IMR-90 (cell line): ENCODE data around the gene PIGM. TPM values are rescaled to one million over a fixed set of nuclear protein-coding genes. Genes with fewer than 3 reads are reported as not detected.

Experiments
- ATAC-seq: fragments of 200-7000 bp; cut with Tn5 transposase; 2 replicates; pipeline ENCODE4 v1.9.1; 2020; ENCODE audit warnings: low read depth, mild to moderate bottlenecking, moderate library complexity
- BruUV-seq: library from RNA; stranded (reverse); fragments of 400-500 nt; replicated peaks from 2 replicates; lab custom pipeline; 2021; lab: Mats Ljungman, UMichigan
- CTCF ChIA-PET: fragments of 300-600 bp; formaldehyde crosslinking; extraction: SDS; loops from one replicate; lab custom pipeline; 2021; ENCODE audit warnings: antibody characterized with exemption; lab: Yijun Ruan, JAX
- POLR2A ChIA-PET: fragments of 300-600 bp; sonication (Branson Sonifier 250); formaldehyde crosslinking; loops from one replicate; lab custom pipeline; 2022; ENCODE audit warnings: antibody characterized with exemption; ENCODE audit not compliant: unreplicated experiment; lab: Charles Lee
- DNase-seq: peaks from one replicate; pipeline ENCODE4 v3.0.0; 2013
- H2AFZ ChIP-seq: replicated peaks from 2 replicates; pipeline ENCODE3; 2013; ENCODE audit warnings: low read length, mild to moderate bottlenecking; ENCODE audit not compliant: poor library complexity
- H2AK5ac ChIP-seq: 2 replicates; pipeline ENCODE4 v1.6.1; 2013; ENCODE audit warnings: low read depth, low read length, inconsistent platforms
- H2AK9ac ChIP-seq: replicated peaks from 2 replicates; pipeline ENCODE3; 2013; ENCODE audit warnings: mild to moderate bottlenecking, low read depth, low read length, moderate library complexity; ENCODE audit not compliant: poor library complexity
- H2BK120ac ChIP-seq: 2 replicates; pipeline ENCODE4 v1.6.1; 2013; ENCODE audit warnings: low read depth, low read length, inconsistent platforms
- H2BK15ac ChIP-seq: 3 replicates; pipeline ENCODE4 v1.6.1; 2013; ENCODE audit warnings: low read depth, low read length, inconsistent platforms
- H2BK20ac ChIP-seq: 2 replicates; pipeline ENCODE4 v1.6.1; 2013; ENCODE audit warnings: low read depth, mild to moderate bottlenecking, inconsistent platforms, low read length, moderate library complexity
- H2BK5ac ChIP-seq: 2 replicates; pipeline ENCODE4 v1.6.1; 2013; ENCODE audit warnings: mild to moderate bottlenecking, low read depth, low read length, inconsistent platforms; ENCODE audit not compliant: poor library complexity, severe bottlenecking
- H3K14ac ChIP-seq: replicated peaks from 2 replicates; pipeline ENCODE4 v1.6.1; 2013; ENCODE audit warnings: low read depth, low read length, inconsistent platforms
- H3K18ac ChIP-seq: 2 replicates; pipeline ENCODE4 v1.6.1; 2013; ENCODE audit warnings: low read depth, low read length, control low read depth
- H3K23ac ChIP-seq: 2 replicates; pipeline ENCODE4 v1.6.1; 2013; ENCODE audit warnings: low read depth, low read length, inconsistent platforms
- H3K27ac ChIP-seq: 2 replicates; pipeline ENCODE4 v1.5.1; 2013; ENCODE audit warnings: mild to moderate bottlenecking, control low read depth, low read length; ENCODE audit not compliant: insufficient read depth
- H3K27me3 ChIP-seq: 2 replicates; pipeline ENCODE4 v1.6.1; 2013; ENCODE audit warnings: low read length; ENCODE audit not compliant: control insufficient read depth, insufficient read depth
- H3K36me3 ChIP-seq: 2 replicates; pipeline ENCODE4 v1.6.1; 2013; ENCODE audit warnings: low read length, mixed read lengths; ENCODE audit not compliant: control insufficient read depth, insufficient read depth
- H3K4ac ChIP-seq: 2 replicates; pipeline ENCODE4 v1.6.1; 2013; ENCODE audit warnings: low read depth, low read length, inconsistent platforms
- H3K4me1 ChIP-seq: 2 replicates; pipeline ENCODE4 v1.6.1; 2013; ENCODE audit warnings: low read length, mixed read lengths; ENCODE audit not compliant: control insufficient read depth, insufficient read depth
- H3K4me2 ChIP-seq: 2 replicates; pipeline ENCODE4 v1.6.1; 2013; ENCODE audit warnings: low read depth, mild to moderate bottlenecking, control low read depth, low read length, moderate library complexity
- H3K4me3 ChIP-seq: 2 replicates; pipeline ENCODE4 v1.5.1; 2013; ENCODE audit warnings: low read depth, mild to moderate bottlenecking, control low read depth, low read length, moderate library complexity; ENCODE audit not compliant: insufficient read depth
- H3K56ac ChIP-seq: 2 replicates; pipeline ENCODE4 v1.6.1; 2013; ENCODE audit warnings: low read length, inconsistent platforms; ENCODE audit not compliant: insufficient read depth; ENCODE audit errors: extremely low read depth
- H3K79me1 ChIP-seq, 2 experiments: 2 replicates each; pipeline ENCODE4 v1.6.1; 2013; ENCODE audit warnings: low read length in 2 of 2, inconsistent platforms in 1 of 2, low read depth in 1 of 2
- H3K9ac ChIP-seq: 2 replicates; pipeline ENCODE4 v1.6.1; 2013; ENCODE audit warnings: low read depth, low read length, control low read depth
- H3K9me1 ChIP-seq: 2 replicates; pipeline ENCODE4 v1.6.1; 2013; ENCODE audit warnings: low read length, inconsistent platforms; ENCODE audit not compliant: insufficient read depth
- H3K9me3 ChIP-seq: 2 replicates; pipeline ENCODE4 v1.6.1; 2013; ENCODE audit warnings: low read length; ENCODE audit not compliant: control insufficient read depth, insufficient read depth
- H4K20me1 ChIP-seq: 2 replicates; pipeline ENCODE4 v1.6.1; 2013; ENCODE audit warnings: low read length, inconsistent platforms; ENCODE audit not compliant: insufficient read depth
- H4K5ac ChIP-seq: 2 replicates; pipeline ENCODE4 v1.6.1; 2013; ENCODE audit warnings: mild to moderate bottlenecking, low read depth, low read length, control low read depth
- H4K8ac ChIP-seq, 2 experiments: 2 replicates each; pipeline ENCODE4 v1.6.1; 2013; ENCODE audit warnings: low read depth in 2 of 2, low read length in 2 of 2, control low read depth in 1 of 2, inconsistent platforms in 1 of 2
- H4K91ac ChIP-seq: 2 replicates; pipeline ENCODE4 v1.6.1; 2013; ENCODE audit warnings: low read depth, low read length, inconsistent platforms; ENCODE audit not compliant: insufficient read depth
- CEBPB ChIP-seq: IDR thresholded peaks from 2 replicates; pipeline ENCODE4 v1.6.1; 2012; ENCODE audit warnings: low read depth, low read length, improper control_type of control experiment
- ELK1 ChIP-seq: fragments of 150-350 bp; IDR thresholded peaks from 2 replicates; pipeline ENCODE4 v1.6.1; 2016; ENCODE audit warnings: low read depth, mild to moderate bottlenecking, low read length, moderate library complexity, borderline replicate concordance
- FOS ChIP-seq: fragments of 150-350 bp; IDR thresholded peaks from 2 replicates; pipeline ENCODE4 v1.6.1; 2016; ENCODE audit warnings: low read depth, low read length
- MAFK ChIP-seq: IDR thresholded peaks from 2 replicates; pipeline ENCODE4 v1.6.1; 2012; ENCODE audit warnings: low read depth, low read length, improper control_type of control experiment
- RCOR1 ChIP-seq: IDR thresholded peaks from 2 replicates; pipeline ENCODE4 v1.6.1; 2012; ENCODE audit warnings: mild to moderate bottlenecking, low read length, improper control_type of control experiment; ENCODE audit not compliant: insufficient replicate concordance
- USF2 ChIP-seq: fragments of 150-350 bp; IDR thresholded peaks from 2 replicates; pipeline ENCODE4 v1.6.1; 2017; ENCODE audit warnings: mild to moderate bottlenecking, antibody characterized with exemption, low read length, low read depth
- WGBS, 2 experiments: methylation state at CpG; one replicate each; pipeline versions ENCODE4 v1.1.5 to v1.1.7; 2013; ENCODE audit warnings: missing lambda C conversion rate in 2 of 2; ENCODE audit not compliant: insufficient read length in 1 of 2; ENCODE audit errors: extremely low coverage in 2 of 2; 5-methylcytosine and 5-hydroxymethylcytosine counted together
- dilution Hi-C: fragments of 300-500 bp; cut with HindIII; formaldehyde crosslinking; loops from one replicate; pipeline ENCODE4 v1.14.3; 2018; ENCODE audit warnings: low sequenced_read_pairs; ENCODE audit not compliant: unreplicated experiment
- in situ Hi-C: fragments of 300-500 bp; cut with MboI; formaldehyde crosslinking; loops from 3 replicates; pipeline ENCODE4 v1.14.3; 2019; ENCODE audit warnings: low sequenced_read_pairs, inconsistent platforms, mixed read lengths
- intact Hi-C: fragments of 100-400 bp; cut with micrococcal nuclease; formaldehyde crosslinking; loops from 2 replicates; pipeline ENCODE4 v1.10.0; 2022
- polyA plus RNA-seq, 3 experiments: library from polyadenylated mRNA; depleted of rRNA; stranded (reverse); fragments of >200 nt; gene quantifications; 2 replicates each; pipeline ENCODE4 v1.2.3, GENCODE V29; 2012; ENCODE audit warnings: low replicate concordance in 1 of 3
- total RNA-seq: library from RNA; depleted of rRNA; stranded (reverse); fragments of >200 nt; gene quantifications from 2 replicates; pipeline ENCODE4 v1.2.3, GENCODE V29; 2012

Gene PIGM
- total and polyA plus RNA-seq, 2 of the 4 experiments (the other 2 are of a cell fraction): 2.9 TPM

DNA sequence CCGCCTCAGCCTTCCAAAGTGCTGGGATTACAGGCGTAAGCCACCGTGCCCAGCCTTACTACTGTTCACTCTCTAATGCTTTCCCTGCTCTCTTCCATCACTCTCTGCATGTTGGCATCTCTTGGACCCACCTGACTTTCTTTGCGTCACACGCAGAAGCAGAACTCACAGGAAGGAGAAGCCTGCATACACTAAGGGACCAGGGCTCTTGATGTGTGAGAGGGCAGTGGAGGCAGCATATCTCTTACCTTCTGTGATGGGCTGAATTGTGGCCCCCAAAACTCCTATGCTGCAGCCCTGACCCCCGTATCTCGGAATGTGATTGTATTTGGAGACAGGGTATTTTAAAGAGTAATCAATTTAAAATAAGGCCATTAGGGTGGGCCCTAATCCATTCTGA lies 51.0 kb downstream of the PIGM start:
- Histone ChIP-seq H3K36me3 (no peaks in the 10 kb centered on the region; the same call in 1 of the 2 replicates), H3K9me3 (no peaks in the 10 kb centered on the region), H3K79me1 (no peaks in the 10 kb centered on the region), H3K4me2 (no peak overlapping the region), H2AK9ac (no peak overlapping the region), H3K56ac (no peak overlapping the region), H3K4ac (no peak overlapping the region), H2AK5ac (no peak overlapping the region), H3K9me1 (no peaks in the 10 kb centered on the region), H4K5ac (no peak overlapping the region), H2BK20ac (no peak overlapping the region), H4K20me1 (no peaks in the 10 kb centered on the region), H2BK5ac (no peak overlapping the region), H3K4me1 (peaks cover 8% of the 10 kb centered on the region; the same call in 1 of the 2 replicates), H2BK15ac (no peak overlapping the region), H2BK120ac (no peak overlapping the region), H3K27me3 (peaks cover 21% of the 10 kb centered on the region), H3K23ac (no peak overlapping the region), H3K14ac (no peak overlapping the region), H4K91ac (no peak overlapping the region), H3K4me3 (no peak overlapping the region), H3K9ac (no peak overlapping the region), H3K27ac (no peak overlapping the region), H4K8ac (no peak overlapping the region), H2AFZ (no peak overlapping the region), H3K18ac (no peak overlapping the region)
- intact Hi-C loops: no loop called here
- no peak for DNase-seq
- no TSS peak for BruUV-seq
- ATAC-seq: no peak
- in situ Hi-C loops: no loop called here
- dilution Hi-C loops: no loop called here
- CTCF ChIA-PET: interaction anchor here (0.6 kb wide), 1 partner anchor 1990 kb away, joined by 3 read pairs; no protein-coding TSS in a partner anchor
- TF ChIP-seq MAFK: no peak
- TF ChIP-seq USF2: no peak
- TF ChIP-seq ELK1: no peak
- TF ChIP-seq RCOR1: no peak
- no peak for TF ChIP-seq FOS
- TF ChIP-seq CEBPB: no peak
- POLR2A ChIA-PET: no interaction called here
- WGBS, 2 experiments: no CpG with 5 or more reads among the region's 7 CpGs
